ENCODE measurements around the gene IQGAP2.

IQGAP2 gene

DNA sequence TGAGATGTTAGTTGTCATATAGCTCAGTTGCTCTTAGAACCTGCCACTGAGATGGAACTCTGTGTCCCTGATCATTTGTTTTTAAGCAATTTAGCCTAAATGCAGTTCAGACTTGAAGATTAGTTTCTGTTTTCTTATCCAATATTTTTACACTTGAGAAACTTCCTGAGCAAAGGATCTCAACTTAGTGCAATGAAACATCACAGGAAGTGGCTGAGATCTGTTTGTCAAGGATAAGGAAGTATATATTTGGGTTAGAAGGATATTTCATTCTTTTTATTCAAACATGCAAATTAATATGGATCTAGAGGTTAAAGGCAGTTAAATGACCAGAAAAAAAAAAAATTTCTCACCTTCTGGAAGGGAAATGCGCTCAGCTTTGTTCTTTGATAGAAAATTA, 293.2 kb downstream of the IQGAP2 start:
- DNase-seq = no peak

DNA sequence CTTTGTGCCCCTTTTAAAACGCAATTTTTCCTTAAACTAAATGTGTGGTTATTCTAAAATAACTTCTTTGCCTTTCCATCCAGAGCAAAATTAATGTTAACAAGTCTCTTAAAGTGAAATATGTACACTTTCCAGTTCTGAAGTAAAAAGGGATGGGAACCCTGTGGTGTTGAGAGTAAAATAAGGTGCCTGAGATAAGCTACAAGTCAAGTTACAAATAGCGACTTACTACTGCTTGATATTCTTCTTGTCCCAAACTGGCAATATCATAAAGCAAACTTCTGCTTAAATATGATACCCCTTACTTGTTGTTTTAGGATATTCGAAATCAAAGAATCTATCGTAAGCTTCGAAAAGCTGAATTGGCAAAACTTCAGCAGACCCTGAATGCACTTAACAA, 294.6 kb downstream of the IQGAP2 start:
- DNase-seq = no peak

DNA sequence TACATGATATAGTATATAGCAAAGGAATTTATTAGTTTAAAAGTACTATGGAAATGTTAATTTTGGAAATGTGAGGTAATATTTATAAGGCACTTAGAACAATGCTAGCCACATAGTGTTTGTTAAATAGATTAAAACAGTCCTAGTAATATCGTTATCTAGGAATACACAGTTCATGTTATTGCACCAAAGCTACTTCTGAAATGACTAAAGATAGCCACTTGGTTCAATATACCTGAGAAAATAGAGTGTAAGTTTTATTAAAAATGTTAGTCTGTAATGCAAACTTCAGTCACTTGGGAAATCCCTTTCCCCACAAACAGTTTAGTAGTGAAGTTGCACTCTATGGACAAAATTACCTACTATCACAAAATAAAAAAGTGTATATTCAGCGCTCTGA, 297.5 kb downstream of the IQGAP2 start:
- DNase-seq = no peak

DNA sequence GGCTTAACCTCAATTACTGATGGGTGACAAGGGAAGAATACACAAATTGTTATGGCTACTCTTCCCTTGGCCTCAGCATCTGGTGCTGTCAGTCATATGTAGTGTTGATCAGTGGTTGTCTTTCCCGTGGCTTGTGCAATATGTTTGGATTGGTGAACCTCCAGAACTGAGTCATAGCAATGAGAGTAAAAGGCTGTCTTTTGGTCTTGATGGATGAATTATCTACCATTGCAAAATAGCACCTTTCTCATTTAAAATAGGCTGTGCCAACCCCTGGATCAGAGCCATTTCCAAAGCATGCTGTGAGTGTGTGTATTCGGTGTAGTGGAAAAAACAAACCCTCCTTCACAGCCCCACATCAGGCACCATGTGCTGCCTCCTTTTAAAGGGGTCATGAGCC, 298.2 kb downstream of the IQGAP2 start:
- DNase-seq = no peak

DNA sequence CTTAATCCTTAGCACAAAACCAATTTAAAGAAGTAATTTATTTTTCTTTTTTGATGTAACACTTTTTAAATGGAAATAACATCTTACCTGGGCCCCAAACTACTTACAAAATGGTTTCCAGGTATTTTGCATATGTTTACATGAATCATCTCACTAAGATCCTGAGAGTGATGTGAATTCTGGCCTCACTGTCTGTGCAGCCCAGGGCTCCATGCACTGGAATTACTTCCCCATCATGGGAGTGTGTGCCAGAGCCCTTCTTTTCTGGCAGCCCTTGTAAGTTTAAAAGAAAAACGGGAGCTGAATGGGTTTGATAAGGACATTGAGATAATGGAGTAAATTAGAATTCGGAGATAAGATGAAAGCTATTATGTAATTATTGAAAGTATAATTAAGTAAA, 300.6 kb downstream of the IQGAP2 start:
- DNase-seq = no peak

DNA sequence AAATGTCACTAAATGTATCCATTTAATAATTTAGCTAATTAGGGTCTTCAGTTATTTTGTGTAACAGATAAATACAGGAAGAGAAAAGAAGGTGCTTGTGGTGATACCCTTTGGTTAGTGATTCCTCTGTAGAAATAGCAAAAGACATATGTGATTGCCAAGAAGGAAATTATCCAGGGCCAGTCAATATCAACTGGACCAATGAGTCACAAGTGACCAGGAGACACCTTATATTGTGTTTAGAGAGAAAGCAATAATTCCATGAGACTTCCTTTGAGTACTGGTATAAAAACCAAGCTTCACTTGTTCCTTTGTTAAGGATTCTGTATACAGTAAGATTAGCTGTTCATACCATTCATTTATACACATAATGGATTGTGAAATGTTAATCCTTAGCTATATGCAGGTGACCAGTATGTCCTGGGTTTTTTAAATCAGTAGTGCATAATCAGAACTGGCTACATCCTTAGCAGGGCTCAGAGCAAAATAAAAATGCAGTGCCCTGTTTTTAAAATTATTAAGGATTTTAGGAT, 301.1 kb downstream of the IQGAP2 start:
- no peak for DNase-seq

DNA sequence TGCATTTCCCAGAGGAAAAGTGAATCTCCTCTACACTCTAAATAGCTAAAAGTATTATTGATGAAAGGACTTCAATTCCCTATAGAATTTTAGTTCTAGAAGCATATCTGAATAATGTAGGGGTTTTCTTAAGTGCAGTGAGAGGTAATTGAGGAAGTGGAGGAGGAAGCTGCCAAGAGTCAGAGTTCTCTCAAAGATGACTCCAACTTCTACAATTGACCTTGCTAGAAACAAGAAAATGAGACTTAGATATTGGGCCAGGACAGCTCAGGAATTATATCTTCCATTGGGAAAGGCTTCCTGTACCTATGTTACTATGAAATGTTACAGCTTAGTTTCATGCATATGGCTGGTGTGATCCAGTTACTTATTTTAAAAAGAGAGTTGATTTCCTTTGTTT, 302.5 kb downstream of the IQGAP2 start:
- DNase-seq = no peak

DNA sequence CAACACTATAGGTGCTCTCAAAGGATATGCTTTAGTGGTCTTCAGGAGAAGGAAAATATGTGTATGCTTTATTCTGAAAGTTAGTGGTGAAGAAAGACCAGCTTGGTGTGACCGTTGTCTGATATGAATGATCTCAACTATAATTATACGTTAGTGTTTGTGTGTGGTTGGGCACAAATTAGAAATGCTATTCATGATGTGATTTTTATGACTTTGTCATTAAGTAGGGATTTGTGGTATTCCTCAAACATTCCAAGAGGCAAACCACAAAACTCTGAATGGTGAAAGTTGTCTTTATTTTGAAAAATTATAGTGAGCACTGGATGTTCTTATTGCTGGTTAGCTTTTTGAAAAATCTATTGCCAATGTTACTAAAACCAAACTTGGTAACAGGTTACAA, 306.7 kb downstream of the IQGAP2 start:
- no peak for DNase-seq

DNA sequence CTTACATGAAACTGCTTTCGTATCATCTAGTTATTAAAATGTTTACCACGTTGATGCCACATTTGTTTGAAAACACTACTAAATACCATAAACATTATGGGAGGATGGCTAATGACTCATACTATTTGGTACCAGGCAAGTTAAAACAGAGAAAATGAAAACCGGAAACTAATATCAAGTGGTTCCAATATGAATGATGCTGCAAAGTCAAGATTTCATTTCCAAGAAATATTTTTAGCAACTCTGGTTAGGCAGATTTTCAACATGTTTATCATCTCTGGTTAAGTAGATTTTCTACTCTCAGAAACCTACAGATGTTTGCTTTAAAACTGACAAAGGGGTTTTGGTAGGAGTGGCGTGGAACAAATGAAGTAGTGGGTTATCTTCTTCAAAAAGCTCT, 307.9 kb downstream of the IQGAP2 start:
- no peak for DNase-seq

DNA sequence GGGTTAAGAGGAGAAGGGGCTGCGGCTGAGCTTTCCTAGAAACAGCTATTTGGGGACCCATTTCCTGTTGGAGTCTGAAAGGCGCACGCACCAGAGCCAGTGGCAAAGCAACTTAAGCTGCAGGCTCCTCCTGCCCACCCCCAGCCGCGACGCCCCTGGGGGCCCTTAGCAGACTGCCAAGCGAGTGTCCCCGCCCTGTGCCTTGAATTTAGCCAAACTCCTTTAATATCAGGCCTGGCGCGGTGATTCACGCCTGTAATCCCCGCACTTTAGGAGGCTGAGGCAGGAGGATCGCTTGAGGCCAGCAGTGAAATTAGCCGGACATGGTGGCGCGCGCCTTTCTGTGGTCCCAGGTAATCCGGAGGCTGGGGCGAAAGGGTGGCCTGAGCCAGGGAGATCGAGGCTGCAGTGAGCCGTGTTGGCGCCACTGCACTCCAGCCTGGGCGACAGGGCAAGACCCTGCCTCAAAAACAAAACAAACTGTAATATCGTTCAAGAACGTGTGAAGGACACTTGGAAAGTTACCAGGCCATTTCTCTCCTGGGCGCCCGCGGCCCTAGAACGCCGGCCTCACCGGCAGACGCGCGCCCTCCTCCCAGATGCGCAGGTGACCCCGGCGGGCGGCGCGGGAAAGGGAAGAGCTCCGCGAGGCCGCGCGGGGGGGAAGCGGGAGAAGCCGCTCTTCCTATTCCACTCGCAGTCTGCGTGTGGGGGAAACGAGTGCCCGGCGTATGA, 311.8 kb downstream of the IQGAP2 start:
- no peak for DNase-seq

DNA sequence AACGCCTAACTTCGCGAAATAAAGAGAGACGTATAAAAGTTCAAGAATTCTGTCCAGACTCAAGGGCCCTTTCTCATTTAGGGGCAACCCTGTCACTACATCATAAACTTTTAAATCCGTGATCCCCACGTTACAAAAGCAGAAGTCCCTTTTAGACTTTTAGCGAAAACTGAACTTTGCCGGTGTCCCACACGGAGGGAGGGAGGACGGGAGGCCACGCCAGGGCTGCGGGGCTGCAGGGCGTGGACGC, 312.3 kb downstream of the IQGAP2 start:
- no peak for DNase-seq

DNA sequence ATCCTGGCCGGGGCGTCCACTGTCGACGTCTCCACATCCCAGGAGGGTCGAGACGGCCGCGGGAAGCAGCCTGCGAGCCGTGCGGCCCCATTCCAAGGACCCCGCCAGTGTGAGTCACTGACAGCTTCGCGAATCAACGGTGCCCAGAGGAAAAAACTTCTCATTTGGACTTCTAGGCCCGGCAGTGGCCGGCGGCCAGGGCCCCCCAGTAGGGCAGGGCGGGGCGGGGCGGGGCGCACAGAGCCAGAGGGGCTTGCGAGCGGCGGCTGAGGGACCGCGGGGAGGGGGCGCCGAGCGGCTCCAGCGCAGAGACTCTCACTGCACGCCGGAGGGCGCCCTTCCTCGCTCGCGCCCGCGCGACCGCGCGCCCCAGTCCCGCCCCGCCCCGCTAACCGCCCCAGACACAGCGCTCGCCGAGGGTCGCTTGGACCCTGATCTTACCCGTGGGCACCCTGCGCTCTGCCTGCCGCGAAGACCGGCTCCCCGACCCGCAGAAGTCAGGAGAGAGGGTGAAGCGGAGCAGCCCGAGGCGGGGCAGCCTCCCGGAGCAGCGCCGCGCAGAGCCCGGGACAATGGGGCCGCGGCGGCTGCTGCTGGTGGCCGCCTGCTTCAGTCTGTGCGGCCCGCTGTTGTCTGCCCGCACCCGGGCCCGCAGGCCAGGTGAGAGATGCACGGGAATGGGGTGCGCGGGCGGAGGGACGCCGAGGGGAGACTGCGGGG, 312.8 kb downstream of the IQGAP2 start, which contains the start of gene F2R:
Gene F2R, plus strand, starts transcription at position 391 of the 720 bp plus-strand sequence. Its CDS starts 182 bp downstream, at position 573.
- peak; percentile 19 for DNase-seq

DNA sequence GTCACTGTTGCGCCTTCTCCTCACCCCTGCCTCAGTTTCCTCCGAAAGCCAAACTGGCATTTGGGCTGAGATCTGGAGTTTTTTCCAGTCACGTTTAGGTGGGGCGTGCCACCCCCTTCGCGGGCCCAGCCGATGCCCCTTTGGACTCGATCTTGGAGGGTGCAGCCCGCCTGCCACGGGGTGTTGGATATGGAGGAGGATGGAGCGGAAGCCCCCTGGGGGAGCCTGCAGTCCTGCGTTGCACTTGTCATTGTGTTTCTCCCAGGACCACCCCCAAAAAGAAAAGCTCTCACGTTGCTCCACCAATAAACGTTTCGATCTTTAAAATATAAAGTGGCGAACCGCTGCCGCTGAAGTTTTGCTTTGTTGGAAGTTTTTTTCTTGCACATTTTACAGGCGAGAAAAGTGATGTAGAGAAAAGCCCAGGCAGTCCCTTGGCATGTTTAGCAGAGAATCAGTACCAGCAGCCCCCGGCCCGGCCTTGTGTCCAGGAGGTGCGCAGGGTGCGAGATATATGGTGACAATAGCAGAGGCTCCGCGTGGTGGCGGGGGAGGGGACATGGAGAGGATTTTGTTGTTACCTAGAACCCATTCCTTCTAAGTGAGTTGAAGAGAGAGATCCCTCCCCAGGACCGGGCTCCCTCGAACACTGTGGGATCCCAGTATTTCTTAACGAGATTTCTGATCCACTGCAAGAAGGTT, 313.5 kb downstream of the IQGAP2 start:
- DNase-seq = no peak

DNA sequence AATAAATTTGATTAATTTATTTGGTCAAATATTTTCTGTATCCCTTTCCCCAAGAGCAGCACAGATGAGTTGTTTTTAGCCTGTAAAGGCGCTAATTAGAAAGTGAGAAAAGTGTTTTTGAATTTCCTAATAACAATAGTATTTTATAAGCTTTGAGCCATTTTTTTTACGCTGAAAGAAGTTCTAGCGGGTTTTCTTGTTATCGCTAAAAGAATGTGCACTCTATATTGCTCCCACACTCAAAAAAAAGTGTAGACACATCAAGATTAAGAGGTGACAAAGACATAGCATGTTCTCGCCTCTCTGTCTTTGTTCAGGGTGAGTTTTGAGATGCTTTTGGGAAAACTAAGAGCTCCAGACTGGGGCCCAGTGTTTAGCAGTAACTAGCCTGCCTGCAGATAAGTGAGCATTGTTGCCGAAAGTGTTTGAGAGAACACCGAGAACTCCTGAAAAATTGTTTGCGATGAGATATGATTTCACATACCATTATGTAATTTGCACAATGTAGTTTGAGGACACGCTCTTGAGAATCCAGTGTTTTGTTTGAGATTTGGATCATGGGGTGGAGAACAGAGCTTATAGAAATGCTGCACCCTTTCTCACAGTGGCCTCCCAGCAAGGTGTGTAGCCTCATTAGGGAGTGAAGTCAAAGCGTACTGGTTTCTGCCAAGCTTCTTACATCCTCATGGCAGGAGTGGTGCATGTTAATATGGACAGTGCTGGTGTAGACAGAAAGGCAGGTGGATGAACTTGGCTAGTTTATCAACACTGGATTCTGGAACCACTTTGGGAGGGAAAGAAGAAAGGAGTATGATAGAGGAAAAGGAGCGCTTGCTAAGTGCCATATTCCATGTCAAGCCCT, 314.4 kb downstream of the IQGAP2 start:
- no peak for DNase-seq

DNA sequence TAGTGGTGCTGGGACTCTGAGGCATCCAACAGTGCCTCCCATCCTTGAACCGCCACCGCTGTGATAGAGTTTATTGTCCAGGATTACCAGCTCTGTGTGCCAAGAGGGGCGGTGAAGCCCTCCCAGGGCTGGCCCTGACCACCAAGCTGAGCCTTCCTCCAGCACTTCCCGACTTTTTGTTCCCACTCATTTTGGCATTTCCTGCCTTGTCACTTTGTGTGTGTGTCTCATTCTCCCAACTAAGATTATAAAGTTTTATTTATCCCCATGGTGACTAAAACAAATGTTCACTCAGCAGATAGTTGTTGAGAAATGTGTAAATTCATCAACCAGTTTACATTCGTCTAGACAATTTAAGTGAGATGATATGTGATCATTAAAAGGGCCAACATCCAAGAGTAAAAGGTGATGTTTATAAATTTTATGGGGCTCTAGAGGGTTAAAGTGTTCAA, 315.3 kb downstream of the IQGAP2 start:
- DNase-seq = no peak

DNA sequence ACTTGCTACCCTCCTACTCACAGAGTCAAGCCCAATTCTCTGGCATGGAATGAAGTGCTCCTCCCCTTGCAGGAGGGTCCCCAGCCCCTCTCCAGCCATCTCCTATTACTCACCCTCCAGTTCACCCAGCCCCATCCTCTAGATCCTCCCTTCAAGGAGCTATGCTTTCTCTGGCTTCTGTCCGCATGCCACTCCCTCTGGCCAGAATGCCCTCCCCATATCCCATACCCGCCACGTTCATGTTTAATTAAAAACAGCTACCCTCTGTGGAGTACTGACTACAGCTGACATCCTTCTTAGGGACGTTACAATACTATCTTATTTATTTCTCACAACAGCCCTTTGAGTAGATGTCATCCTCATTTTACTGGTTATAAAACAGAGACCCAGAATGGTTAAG, 315.8 kb downstream of the IQGAP2 start:
- DNase-seq = no peak

DNA sequence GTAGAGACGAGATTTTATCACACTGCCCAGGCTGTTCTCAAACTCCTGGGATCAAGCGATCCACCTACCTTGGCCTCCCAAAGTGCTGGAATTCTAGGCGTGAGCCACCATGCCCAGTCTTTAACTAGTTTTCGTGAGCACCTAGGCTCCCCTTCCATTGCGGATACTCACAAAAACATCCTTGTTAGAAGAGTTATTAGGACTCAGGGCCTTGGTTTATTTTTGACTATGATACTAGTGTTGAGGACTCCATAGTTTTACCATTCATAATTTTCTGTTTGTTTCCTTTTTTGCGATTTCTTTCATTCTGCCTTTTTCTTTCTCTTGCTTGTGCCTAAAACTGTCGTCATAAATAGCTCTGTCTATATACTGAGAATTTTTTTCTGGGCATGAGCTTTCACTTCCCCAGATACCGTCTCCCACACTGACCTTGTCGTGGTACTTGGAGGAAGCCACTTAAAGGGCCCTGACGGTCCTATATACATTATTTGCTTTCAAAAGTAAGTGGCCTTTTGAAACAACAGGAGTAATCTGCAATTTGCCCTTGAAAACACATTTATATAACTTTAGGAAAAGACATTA, 318.0 kb downstream of the IQGAP2 start:
- DNase-seq = no peak

DNA sequence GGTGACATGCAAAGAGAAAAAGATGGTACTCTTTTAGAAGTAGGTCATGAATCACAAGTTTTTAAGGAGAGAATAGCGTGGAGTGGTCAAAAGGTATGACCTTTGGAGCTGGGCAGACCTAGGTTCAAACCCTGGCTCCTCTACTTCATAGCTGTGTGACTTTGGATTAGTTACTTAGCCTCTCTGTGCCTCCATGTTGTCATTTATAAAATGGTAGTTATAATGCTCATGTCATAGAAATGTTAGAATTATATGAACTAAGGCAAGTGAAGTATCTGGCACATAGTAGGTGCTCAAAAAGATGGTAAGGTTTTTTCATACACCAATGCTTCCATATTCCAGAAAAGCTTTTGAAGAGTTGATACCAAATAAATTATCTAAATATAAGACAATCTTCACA, 320.2 kb downstream of the IQGAP2 start:
- DNase-seq = no peak

DNA sequence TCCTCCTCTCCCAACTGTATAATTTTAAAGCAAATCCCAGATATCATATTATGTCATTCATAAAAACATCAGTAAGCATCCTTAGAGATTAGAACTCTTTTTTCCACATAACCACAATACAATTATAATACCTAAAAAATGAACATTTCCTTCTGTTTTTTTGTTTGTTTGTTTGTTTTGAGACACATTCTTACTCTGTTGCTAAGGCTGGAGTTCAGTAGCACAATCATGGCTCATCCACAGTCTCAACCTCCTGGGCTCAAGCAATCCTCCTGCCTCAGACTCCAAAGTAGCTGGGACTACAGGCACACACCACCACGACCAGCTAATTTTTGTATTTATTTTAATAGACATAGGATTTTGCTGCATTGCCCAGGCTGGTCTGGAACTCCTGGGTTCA, 320.8 kb downstream of the IQGAP2 start:
- no peak for DNase-seq

DNA sequence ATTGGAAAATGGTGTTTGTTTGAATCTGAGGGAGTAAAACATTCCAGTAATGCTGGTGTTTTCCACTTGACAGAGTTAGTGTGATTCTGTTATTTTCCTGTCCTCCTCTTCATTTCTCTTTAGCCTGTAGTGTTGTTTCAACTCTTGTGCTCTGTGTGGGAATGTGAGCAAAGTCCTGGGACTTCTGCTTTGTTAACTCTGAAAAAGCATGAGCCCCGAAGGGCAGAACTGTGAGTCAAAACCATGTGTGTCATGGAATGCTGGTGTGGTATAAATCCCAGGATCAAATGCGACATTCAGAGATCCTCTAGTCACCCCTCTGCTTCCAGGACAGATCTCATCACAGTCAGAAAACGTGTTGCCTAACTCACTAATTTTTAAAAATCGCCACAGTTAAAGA, 321.8 kb downstream of the IQGAP2 start:
- no peak for DNase-seq

DNA sequence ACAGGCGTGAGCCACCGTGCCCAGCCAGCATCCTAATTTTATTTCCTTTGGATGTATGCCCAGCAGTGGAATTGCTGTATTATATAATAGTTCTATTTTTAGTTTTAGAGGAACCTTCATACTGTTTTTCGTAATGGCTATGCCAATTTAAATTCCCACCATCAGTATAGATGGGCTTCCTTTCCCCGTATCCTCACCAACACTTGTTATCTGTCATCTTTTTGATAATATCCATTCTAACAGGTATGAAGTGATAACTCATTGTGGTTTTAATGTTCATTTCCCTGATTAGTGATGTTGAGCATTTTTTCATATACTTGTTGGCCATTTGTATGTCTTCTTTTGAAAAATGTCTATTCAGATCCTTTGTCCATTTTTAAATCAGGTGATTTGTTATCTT, 325.9 kb downstream of the IQGAP2 start:
- DNase-seq = no peak
